Measurements from ENCODE around the gene CACHD1. TPM values are rescaled to one million over a fixed set of nuclear protein-coding genes. Genes with fewer than 3 reads are reported as not detected.

CACHD1 gene
- total RNA-seq, 1 donor from 2014 or later: 14.4 TPM

- no peak for DNase-seq (ENCODE audit: low spot score)
These were observed 75.4 kb downstream of the CACHD1 start for GRCh38 chr1:64545118-64545843.

GRCh38 chr1:64546013-64546412 is 76.1 kb downstream of the CACHD1 start:
- no peak for DNase-seq (ENCODE audit: low spot score)

GRCh38 chr1:64549464-64550239 is 79.7 kb downstream of the CACHD1 start:
- no peak for DNase-seq (ENCODE audit: low spot score)

GRCh38 chr1:64550510-64550909 is 80.6 kb downstream of the CACHD1 start:
- no peak for DNase-seq (ENCODE audit: low spot score)

GRCh38 chr1:64550946-64551605 is 81.1 kb downstream of the CACHD1 start:
- DNase-seq (ENCODE audit: low spot score): no peak

GRCh38 chr1:64553285-64553684 is 83.4 kb downstream of the CACHD1 start:
- no peak for DNase-seq (ENCODE audit: low spot score)

- DNase-seq (ENCODE audit: low spot score): no peak
These were observed 86.0 kb downstream of the CACHD1 start for GRCh38 chr1:64555947-64556346.

- DNase-seq (ENCODE audit: low spot score): no peak
These were observed 92.1 kb downstream of the CACHD1 start for GRCh38 chr1:64561993-64562392.

GRCh38 chr1:64563958-64564565 is 94.1 kb downstream of the CACHD1 start:
- no peak for DNase-seq (ENCODE audit: low spot score)

GRCh38 chr1:64564891-64565290 is 95.0 kb downstream of the CACHD1 start:
- no peak for DNase-seq (ENCODE audit: low spot score)

- DNase-seq (ENCODE audit: low spot score): no peak
These were observed 97.7 kb downstream of the CACHD1 start for GRCh38 chr1:64567426-64568170.

GRCh38 chr1:64568171-64568450 is 98.2 kb downstream of the CACHD1 start:
- no peak for DNase-seq (ENCODE audit: low spot score)

GRCh38 chr1:64569411-64569810 is 99.5 kb downstream of the CACHD1 start:
- no peak for DNase-seq (ENCODE audit: low spot score)

- no peak for DNase-seq (ENCODE audit: low spot score)
These were observed 100.4 kb downstream of the CACHD1 start for GRCh38 chr1:64570267-64570855.

- DNase-seq (ENCODE audit: low spot score): no peak
These were observed 102.4 kb downstream of the CACHD1 start for GRCh38 chr1:64572222-64572900.

- DNase-seq (ENCODE audit: low spot score): no peak
These were observed 104.4 kb downstream of the CACHD1 start for GRCh38 chr1:64574301-64574700.

GRCh38 chr1:64575881-64576676 is 106.2 kb downstream of the CACHD1 start:
- DNase-seq (ENCODE audit: low spot score): no peak

GRCh38 chr1:64578270-64578973 is 108.5 kb downstream of the CACHD1 start:
- DNase-seq (ENCODE audit: low spot score): no peak

GRCh38 chr1:64579767-64580166 is 109.8 kb downstream of the CACHD1 start:
- no peak for DNase-seq (ENCODE audit: low spot score)

Measured in mesenteric fat pad (tissue), 1 donor.